Measurements from ENCODE around the gene RAB9A.
A peak's percentile ranks its signal among the peaks of the same experiment; 100 is the strongest.
"Not testable (repeated sequence)": the region's sequence is repeated elsewhere in the genome, so short reads cannot be mapped to it uniquely, and the experiment has no call there.

Gene RAB9A

GRCh38 chrX:13703135-13703534, 14.2 kb downstream of the RAB9A start:
- DNase-seq: no peak

- DNase-seq: no peak
Observed at GRCh38 chrX:13703589-13703988, 14.7 kb downstream of the RAB9A start.

GRCh38 chrX:13711141-13711540, 22.2 kb downstream of the RAB9A start:
- no peak for DNase-seq

- DNase-seq: no peak
Observed at GRCh38 chrX:13716455-13716854, 27.5 kb downstream of the RAB9A start.

- peak; percentile 20 for DNase-seq
Observed at GRCh38 chrX:13716905-13717304, 28.0 kb downstream of the RAB9A start.

- no peak for DNase-seq
Observed at GRCh38 chrX:13717700-13718472, 29.0 kb downstream of the RAB9A start.

- no peak for DNase-seq
Observed at GRCh38 chrX:13719192-13719856, 30.4 kb downstream of the RAB9A start.

- no peak for DNase-seq
Observed at GRCh38 chrX:13721371-13721770, 32.4 kb downstream of the RAB9A start.

GRCh38 chrX:13721819-13722519, 33.0 kb downstream of the RAB9A start:
- DNase-seq: peak; percentile 22

GRCh38 chrX:13724878-13725277, 36.0 kb downstream of the RAB9A start:
- not testable (repeated sequence) for DNase-seq

GRCh38 chrX:13726583-13726982, 37.7 kb downstream of the RAB9A start:
- not testable (repeated sequence) for DNase-seq

- not testable (repeated sequence) for DNase-seq
Observed at GRCh38 chrX:13730523-13730922, 41.6 kb downstream of the RAB9A start.

- no peak for DNase-seq
Observed at GRCh38 chrX:13732246-13733067, 43.5 kb downstream of the RAB9A start.

- DNase-seq: no peak
Observed at GRCh38 chrX:13733506-13733905, 44.6 kb downstream of the RAB9A start.

- DNase-seq: peak; percentile 97
Observed at GRCh38 chrX:13734278-13735172, 45.6 kb downstream of the RAB9A start, which contains the start of the genes OFD1 and TRAPPC2. TSS of gene OFD1 (plus strand) at chrX:13734748. CDS start at chrX:13735072, 324 bp downstream. TSS of gene TRAPPC2 (minus strand) at chrX:13734620. CDS start at chrX:13719963, 14,657 bp downstream.

GRCh38 chrX:13741695-13742094, 52.8 kb downstream of the RAB9A start:
- DNase-seq: no peak

GRCh38 chrX:13742397-13743176, 53.7 kb downstream of the RAB9A start:
- DNase-seq: peak; percentile 53

GRCh38 chrX:13747836-13748235, 58.9 kb downstream of the RAB9A start:
- DNase-seq: peak; percentile 45

- DNase-seq: peak; percentile 70
Observed at GRCh38 chrX:13748486-13748885, 59.6 kb downstream of the RAB9A start.

GRCh38 chrX:13750204-13750603, 61.3 kb downstream of the RAB9A start:
- peak; percentile 78 for DNase-seq

GRCh38 chrX:13750812-13751211, 61.9 kb downstream of the RAB9A start:
- peak; percentile 31 for DNase-seq
